HepG2 (cell line): ENCODE results near the gene CES2. TPM values are rescaled to one million over a fixed set of nuclear protein-coding genes. Genes with fewer than 3 reads are reported as not detected.

ENCODE experiments used
- CREB3 ChIP-seq: sonication (generic); formaldehyde crosslinking; IDR thresholded peaks from 2 replicates; pipeline ENCODE4 v1.5.0; 2020; ENCODE audit warnings: missing genetic modification reagents
- ETV6 ChIP-seq: sonication (generic); formaldehyde crosslinking; conservative IDR thresholded peaks from 2 replicates; pipeline ENCODE4 v1.4.0; 2020; ENCODE audit warnings: missing genetic modification reagents
- FOXA1 ChIP-seq, 2 experiments: fragments of 450-650 bp in 1 of 2; sonication (generic) in 1 of 2; formaldehyde crosslinking in 1 of 2; IDR thresholded peaks; 2 replicates each; pipeline versions ENCODE4 v1.4.0 to v1.6.1; 2016 to 2020; ENCODE audit warnings: missing genetic modification reagents in 1 of 2
- HBP1 ChIP-seq: IDR thresholded peaks from 2 replicates; pipeline ENCODE4 v1.6.1; 2016; ENCODE audit warnings: low read depth, control low read depth
- IRX3 ChIP-seq: sonication (generic); formaldehyde crosslinking; IDR thresholded peaks from 2 replicates; pipeline ENCODE4 v1.8.1; 2023; ENCODE audit warnings: mild to moderate bottlenecking, low read depth, missing genetic modification reagents, borderline replicate concordance
- KDM1A ChIP-seq: IDR thresholded peaks from 2 replicates; pipeline ENCODE4 v1.6.1; 2016; ENCODE audit warnings: missing compliant biosample characterization
- KDM4B ChIP-seq: sonication (generic); formaldehyde crosslinking; IDR thresholded peaks from 2 replicates; pipeline ENCODE4 v1.4.0; 2020; ENCODE audit warnings: missing genetic modification reagents
- MLXIP ChIP-seq: sonication (generic); formaldehyde crosslinking; IDR thresholded peaks from 2 replicates; pipeline ENCODE4 v1.9.0; 2021; ENCODE audit warnings: missing genetic modification reagents, borderline replicate concordance
- MTERF4 ChIP-seq: sonication (generic); formaldehyde crosslinking; IDR thresholded peaks from 2 replicates; pipeline ENCODE4 v1.8.0; 2023; ENCODE audit warnings: mild to moderate bottlenecking, missing genetic modification reagents
- MYNN ChIP-seq: sonication (generic); formaldehyde crosslinking; IDR thresholded peaks from 2 replicates; pipeline ENCODE4 v1.4.0; 2020; ENCODE audit warnings: mild to moderate bottlenecking, low read depth, missing genetic modification reagents
- NFKB2 ChIP-seq: sonication (generic); formaldehyde crosslinking; IDR thresholded peaks from 2 replicates; pipeline ENCODE4 v1.4.0; 2020; ENCODE audit warnings: missing genetic modification reagents, borderline replicate concordance
- PAF1 ChIP-seq: IDR thresholded peaks from 2 replicates; pipeline ENCODE4 v1.6.1; 2016; ENCODE audit warnings: missing genetic modification reagents, missing compliant biosample characterization
- POGZ ChIP-seq: sonication (generic); formaldehyde crosslinking; IDR thresholded peaks from 2 replicates; pipeline ENCODE4 v1.4.0; 2020; ENCODE audit warnings: mild to moderate bottlenecking, missing genetic modification reagents
- RARG ChIP-seq: sonication (generic); formaldehyde crosslinking; IDR thresholded peaks from 2 replicates; pipeline ENCODE4 v1.4.0; 2020; ENCODE audit warnings: low read depth, mild to moderate bottlenecking, missing genetic modification reagents
- THAP9 ChIP-seq: sonication (generic); formaldehyde crosslinking; IDR thresholded peaks from 2 replicates; pipeline ENCODE4; 2020; ENCODE audit warnings: missing genetic modification reagents, mild to moderate bottlenecking, borderline replicate concordance
- THRA ChIP-seq: sonication (generic); formaldehyde crosslinking; IDR thresholded peaks from 2 replicates; pipeline ENCODE4 v1.4.0; 2020; ENCODE audit warnings: missing genetic modification reagents, borderline replicate concordance
- ZC3H13 ChIP-seq: sonication (generic); formaldehyde crosslinking; IDR thresholded peaks from 2 replicates; pipeline ENCODE4 v1.8.1; 2023; ENCODE audit warnings: mild to moderate bottlenecking, missing genetic modification reagents, moderate library complexity
- polyA plus RNA-seq, 8 experiments: library from polyadenylated mRNA; depleted of rRNA in 3 of 8; stranded (reverse) in 7 of 8; unstranded in 1 of 8; fragments of >200 nt; fragmentation: Illumina TruSeq in 4 of 8; extraction: Trizol in 4 of 8; gene quantifications; 2 replicates each; pipeline versions ENCODE4 v1.2.1 to v1.2.3, GENCODE V29; 2011 to 2016; ENCODE audit warnings: low read depth in 4 of 8, missing spikeins in 1 of 8, mixed read lengths in 1 of 8; ENCODE audit not compliant: insufficient read depth in 1 of 8
- total RNA-seq, 5 experiments: library from RNA; depleted of rRNA; stranded (reverse); fragments of >200 nt; fragmentation: Illumina TruSeq; extraction: Trizol; gene quantifications; 2 replicates each; pipeline ENCODE4 v1.2.3, GENCODE V29; 2016; ENCODE audit warnings: low read depth in 1 of 5

The CES2 gene
- total and polyA plus RNA-seq, 2 of the 13 experiments (the other 11 are each of a cell fraction or from before 2014, with no cell fraction given): 50.6 to 63.8 TPM

GRCh38 chr16:66934138-66934838 is 1.0 kb upstream of the CES2 start, which contains the start of gene CIAO2B (continued):
- peak; percentile 89 for TF ChIP-seq CREB3 (CRISPR knock-in tag)
- TF ChIP-seq RARG (CRISPR knock-in tag): no peak
- TF ChIP-seq MTERF4 (CRISPR knock-in tag): peak; percentile 98
- peak; percentile 89 for TF ChIP-seq ZC3H13 (CRISPR knock-in tag)
- TF ChIP-seq NFKB2 (CRISPR knock-in tag): peak; percentile 95
- peak; percentile 92 for TF ChIP-seq POGZ (CRISPR knock-in tag)
- 0 out of 2 replicates have a peak, but pooled peaks have one; percentile 69 for TF ChIP-seq MYNN (CRISPR knock-in tag)
- peak; percentile 13; the same call in 1 of the 2 replicates for TF ChIP-seq IRX3 (CRISPR knock-in tag)
- TF ChIP-seq HBP1 (CRISPR knock-in tag): peak; percentile 92; the same call in 1 of the 2 replicates
- peak; percentile 93; the same call in 1 of the 2 replicates for TF ChIP-seq KDM4B
- no peak for TF ChIP-seq KDM1A (CRISPR knock-in tag)
- peak; percentile 64 for TF ChIP-seq THAP9 (CRISPR knock-in tag)
- TF ChIP-seq ETV6 (CRISPR knock-in tag): peak; percentile 87
- peak; percentile 65; the same call in 1 of the 2 replicates for TF ChIP-seq MLXIP
- no peak for TF ChIP-seq PAF1 (CRISPR knock-in tag)
- TF ChIP-seq FOXA1 (IDR thresholded peaks at IDR 0.05): no peak
- TF ChIP-seq FOXA1 (CRISPR knock-in tag; IDR thresholded peaks at IDR 0.05): no peak
- TF ChIP-seq THRA (CRISPR knock-in tag): peak; percentile 69; the same call in 1 of the 2 replicates
